HEK293 (cell line): ENCODE data around the gene HPRT1.

Experiments
- CTCF ChIA-PET: fragments of 350-600 bp; formaldehyde crosslinking; extraction: SDS; loops from one replicate; lab custom pipeline; 2021; ENCODE audit warnings: antibody characterized with exemption; lab: Yijun Ruan, JAX
- POLR2A ChIA-PET: fragments of 300-600 bp; formaldehyde crosslinking; extraction: SDS; loops from one replicate; lab custom pipeline; 2020; ENCODE audit warnings: antibody characterized with exemption, inconsistent platforms; lab: Yijun Ruan, JAX
- H3K27ac ChIP-seq: fragments of 200-500 bp; sonication (Bioruptor generic); 2 replicates; pipeline ENCODE4 v1.5.1; 2014; ENCODE audit warnings: low read depth, low read length, control low read depth, inconsistent platforms; ENCODE audit errors: extremely low read depth
- H3K36me3 ChIP-seq, 2 experiments: fragments of 200-500 bp in 1 of 2; sonication (Bioruptor generic) in 1 of 2; 1 replicate in 1 of 2; 2 replicates in 1 of 2; pipeline ENCODE4 v1.5.1; 2014 to 2017; ENCODE audit warnings: inconsistent platforms in 2 of 2, low read length in 2 of 2; ENCODE audit not compliant: control insufficient read depth in 2 of 2, insufficient read depth in 1 of 2
- H3K4me1 ChIP-seq: fragments of 200-500 bp; sonication (Bioruptor generic); 2 replicates; pipeline ENCODE4 v1.5.1; 2014; ENCODE audit warnings: mild to moderate bottlenecking, low read length, inconsistent platforms; ENCODE audit not compliant: control insufficient read depth, insufficient read depth
- H3K4me3 ChIP-seq: 2 replicates; pipeline ENCODE4 v1.5.1; 2011; ENCODE audit warnings: low read depth, mild to moderate bottlenecking, control low read depth, low read length, moderate library complexity
- H3K9me3 ChIP-seq: fragments of 200-500 bp; sonication (Bioruptor generic); 2 replicates; pipeline ENCODE4 v1.5.1; 2014; ENCODE audit warnings: low read depth, low read length, inconsistent platforms; ENCODE audit not compliant: control insufficient read depth, insufficient read depth
- ATF2 ChIP-seq: fragments of 450-650 bp; formaldehyde crosslinking; IDR thresholded peaks from 2 replicates; pipeline ENCODE4 v1.5.1; 2016; ENCODE audit warnings: missing biosample characterization, missing genetic modification characterization, low read depth
- IKZF3 ChIP-seq: fragments of 450-650 bp; IDR thresholded peaks from 2 replicates; pipeline ENCODE4 v1.5.0; 2018; ENCODE audit warnings: missing biosample characterization, mild to moderate bottlenecking, missing genetic modification characterization, moderate library complexity
- KLF1 ChIP-seq: fragments of 450-650 bp; formaldehyde crosslinking; IDR thresholded peaks from 2 replicates; pipeline ENCODE4 v1.5.1; 2016; ENCODE audit warnings: missing biosample characterization, missing genetic modification characterization
- KLF8 ChIP-seq: fragments of 450-650 bp; formaldehyde crosslinking; IDR thresholded peaks from 2 replicates; pipeline ENCODE4 v1.5.1; 2016; ENCODE audit warnings: missing biosample characterization, missing genetic modification characterization
- KLF9 ChIP-seq: fragments of 450-650 bp; formaldehyde crosslinking; IDR thresholded peaks from 2 replicates; pipeline ENCODE4 v1.5.1; 2016; ENCODE audit warnings: missing biosample characterization, missing genetic modification characterization, low read depth
- MZF1 ChIP-seq: fragments of 450-650 bp; formaldehyde crosslinking; IDR thresholded peaks from 2 replicates; pipeline ENCODE4 v1.5.1; 2017; ENCODE audit warnings: missing biosample characterization, missing genetic modification characterization, borderline replicate concordance
- PATZ1 ChIP-seq: fragments of 450-650 bp; formaldehyde crosslinking; IDR thresholded peaks from 2 replicates; pipeline ENCODE4 v1.5.1; 2016; ENCODE audit warnings: missing biosample characterization, missing genetic modification characterization
- REST ChIP-seq: fragments of 450-650 bp; formaldehyde crosslinking; IDR thresholded peaks from 2 replicates; pipeline ENCODE4 v1.5.1; 2016; ENCODE audit warnings: missing biosample characterization, missing genetic modification characterization
- SALL2 ChIP-seq: fragments of 450-650 bp; formaldehyde crosslinking; IDR thresholded peaks from 2 replicates; pipeline ENCODE4 v1.5.0; 2017; ENCODE audit warnings: missing biosample characterization, mild to moderate bottlenecking, missing genetic modification characterization, borderline replicate concordance
- SCRT2 ChIP-seq: fragments of 450-650 bp; formaldehyde crosslinking; IDR thresholded peaks from 2 replicates; pipeline ENCODE4 v1.5.1; 2016; ENCODE audit warnings: missing biosample characterization, missing genetic modification characterization
- SP3 ChIP-seq: fragments of 450-650 bp; formaldehyde crosslinking; IDR thresholded peaks from 2 replicates; pipeline ENCODE4 v1.5.1; 2016; ENCODE audit warnings: missing biosample characterization, missing genetic modification characterization
- TCF7L2 ChIP-seq: IDR thresholded peaks from 2 replicates; pipeline ENCODE4 v1.6.1; 2011; ENCODE audit warnings: low read depth, mild to moderate bottlenecking, inconsistent platforms, low read length, moderate library complexity, borderline replicate concordance
- WT1 ChIP-seq: fragments of 450-650 bp; formaldehyde crosslinking; IDR thresholded peaks from 2 replicates; pipeline ENCODE4 v1.5.1; 2016; ENCODE audit warnings: missing biosample characterization, missing genetic modification characterization
- ZFP3 ChIP-seq: fragments of 450-650 bp; formaldehyde crosslinking; IDR thresholded peaks from 2 replicates; pipeline ENCODE4 v1.5.1; 2016; ENCODE audit warnings: low read depth, missing biosample characterization, missing genetic modification characterization
- ZNF184 ChIP-seq: fragments of 450-650 bp; IDR thresholded peaks from 2 replicates; pipeline ENCODE4 v1.5.1; 2018; ENCODE audit warnings: missing biosample characterization, mild to moderate bottlenecking, missing genetic modification characterization
- ZNF2 ChIP-seq: fragments of 450-650 bp; formaldehyde crosslinking; IDR thresholded peaks from 2 replicates; pipeline ENCODE4 v1.5.1; 2016; ENCODE audit warnings: missing biosample characterization, missing genetic modification characterization
- ZNF530 ChIP-seq: fragments of 450-650 bp; formaldehyde crosslinking; IDR thresholded peaks from 2 replicates; pipeline ENCODE4 v1.5.1; 2016; ENCODE audit warnings: low read depth, missing biosample characterization, missing genetic modification characterization
- ZNF623 ChIP-seq: fragments of 450-650 bp; formaldehyde crosslinking; IDR thresholded peaks from 2 replicates; pipeline ENCODE4 v1.5.1; 2016; ENCODE audit warnings: missing biosample characterization, missing genetic modification characterization
- ZSCAN16 ChIP-seq: fragments of 450-650 bp; formaldehyde crosslinking; IDR thresholded peaks from 2 replicates; pipeline ENCODE4 v1.5.1; 2016; ENCODE audit warnings: missing biosample characterization, missing genetic modification characterization
- ZSCAN30 ChIP-seq: fragments of 450-650 bp; IDR thresholded peaks from 2 replicates; pipeline ENCODE4 v1.5.1; 2018; ENCODE audit warnings: missing biosample characterization, mild to moderate bottlenecking, missing genetic modification characterization, moderate library complexity
- TF ChIP-seq, protein P1 (sequence below): fragments of 450-650 bp; formaldehyde crosslinking; IDR thresholded peaks from 2 replicates; pipeline ENCODE4 v1.5.1; 2016; ENCODE audit warnings: missing biosample characterization, missing genetic modification characterization

The HPRT1 gene

DNA sequence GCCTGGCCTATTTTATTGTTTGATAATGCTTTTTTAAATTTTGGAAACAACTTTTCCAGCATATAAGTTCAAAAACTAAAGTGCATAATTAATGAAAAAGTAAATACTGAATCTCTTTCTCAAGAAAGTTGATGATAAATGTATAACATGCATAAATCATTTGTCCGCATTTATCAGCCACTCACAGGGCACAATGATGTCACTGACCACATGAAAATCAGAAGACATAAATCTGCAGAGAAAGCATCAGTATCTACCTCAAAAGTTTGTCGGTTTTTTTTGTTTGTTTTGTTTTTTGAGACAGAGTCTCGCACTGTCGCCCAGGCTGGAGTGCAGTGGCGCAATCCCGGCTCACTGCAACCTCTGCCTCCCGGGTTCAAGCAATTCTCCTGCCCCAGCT lies 5.5 kb upstream of the HPRT1 start:
- Histone ChIP-seq H3K4me3 (no peak overlapping the region), H3K27ac (no peak overlapping the region)
- POLR2A ChIA-PET: no interaction called here
- CTCF ChIA-PET: no interaction called here
- TF ChIP-seq SALL2 (tag by site-specific recombination): no peak
- TF ChIP-seq ZNF2: no peak
- TF ChIP-seq ZFP3 (tag by site-specific recombination): no peak
- TF ChIP-seq, protein P1, sequence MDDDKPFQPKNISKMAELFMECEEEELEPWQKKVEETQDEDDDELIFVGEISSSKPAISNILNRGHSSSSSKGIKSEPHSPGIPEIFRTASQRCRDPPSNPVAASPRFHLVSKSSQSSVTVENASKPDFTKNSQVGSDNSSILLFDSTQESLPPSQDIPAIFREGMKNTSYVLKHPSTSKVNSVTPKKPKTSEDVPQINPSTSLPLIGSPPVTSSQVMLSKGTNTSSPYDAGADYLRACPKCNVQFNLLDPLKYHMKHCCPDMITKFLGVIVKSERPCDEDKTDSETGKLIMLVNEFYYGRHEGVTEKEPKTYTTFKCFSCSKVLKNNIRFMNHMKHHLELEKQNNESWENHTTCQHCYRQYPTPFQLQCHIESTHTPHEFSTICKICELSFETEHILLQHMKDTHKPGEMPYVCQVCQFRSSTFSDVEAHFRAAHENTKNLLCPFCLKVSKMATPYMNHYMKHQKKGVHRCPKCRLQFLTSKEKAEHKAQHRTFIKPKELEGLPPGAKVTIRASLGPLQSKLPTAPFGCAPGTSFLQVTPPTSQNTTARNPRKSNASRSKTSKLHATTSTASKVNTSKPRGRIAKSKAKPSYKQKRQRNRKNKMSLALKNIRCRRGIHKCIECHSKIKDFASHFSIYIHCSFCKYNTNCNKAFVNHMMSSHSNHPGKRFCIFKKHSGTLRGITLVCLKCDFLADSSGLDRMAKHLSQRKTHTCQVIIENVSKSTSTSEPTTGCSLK: no peak
- no peak for TF ChIP-seq ZNF623 (tag by site-specific recombination)
- no peak for TF ChIP-seq REST (tag by site-specific recombination)
- no peak for TF ChIP-seq TCF7L2
- no peak for TF ChIP-seq ZSCAN16 (tag by site-specific recombination)
- TF ChIP-seq ZNF184: no peak
- no peak for TF ChIP-seq ZSCAN30 (tag by site-specific recombination)
- TF ChIP-seq KLF9 (tag by site-specific recombination): no peak
- no peak for TF ChIP-seq ZNF530 (tag by site-specific recombination)
- TF ChIP-seq, all 188 proteins: peak for 0
- Histone ChIP-seq H3K36me3 (no peaks in the 10 kb centered on the region; a peak in 1 of 3 replicates), H3K9me3 (no peaks in the 10 kb centered on the region), H3K4me1 (no peaks in the 10 kb centered on the region)

- TF ChIP-seq KLF1 (tag by site-specific recombination) (0 out of 2 replicates have a peak, but pooled peaks have one; percentile 17), WT1 (no peak), MZF1 (tag by site-specific recombination) (peak; percentile 70; the same call in 1 of the 2 replicates)
- ChIA-PET POLR2A (no interaction called here), CTCF (no interaction called here)
- Histone ChIP-seq H3K9me3 (no peaks in the 10 kb centered on the region), H3K27ac (no peak overlapping the region), H3K4me3 (no peak overlapping the region), H3K4me1 (no peaks in the 10 kb centered on the region), H3K36me3 (no peaks in the 10 kb centered on the region)
These were observed 2.3 kb upstream of the HPRT1 start for GRCh38 chrX:134457708-134458107.

- Histone ChIP-seq H3K4me3 (peak overlapping the region; percentile 37), H3K9me3 (no peaks in the 10 kb centered on the region), H3K4me1 (no peaks in the 10 kb centered on the region; the same call in 1 of the 2 replicates), H3K36me3 (no peaks in the 10 kb centered on the region; a peak in 1 of 3 replicates), H3K27ac (no peak overlapping the region)
- CTCF ChIA-PET: no interaction called here
- POLR2A ChIA-PET: interaction anchor here (0.7 kb wide), 2 partner anchors 40 to 562 kb away, joined by 3 read pairs; partner anchors contain the start of gene RTL8B
- TF ChIP-seq SP3 (no peak), ATF2 (tag by site-specific recombination) (no peak), IKZF3 (tag by site-specific recombination) (peak; percentile 62), KLF8 (0 out of 2 replicates have a peak, but pooled peaks have one; percentile 16), PATZ1 (tag by site-specific recombination) (0 out of 2 replicates have a peak, but pooled peaks have one; percentile 7), SCRT2 (tag by site-specific recombination) (peak; percentile 92)
These were observed 321 bp upstream of the HPRT1 start for GRCh38 chrX:134459683-134460004.
